Smooth muscle cell of the brain vasculature (primary cell): Measurements from ENCODE around the gene RIT2.

Source experiments
- DNase-seq: peaks from one replicate; pipeline ENCODE4 v3.0.0-alpha.2; 2012; ENCODE audit warnings: low read depth, low spot score

RIT2 gene

DNA sequence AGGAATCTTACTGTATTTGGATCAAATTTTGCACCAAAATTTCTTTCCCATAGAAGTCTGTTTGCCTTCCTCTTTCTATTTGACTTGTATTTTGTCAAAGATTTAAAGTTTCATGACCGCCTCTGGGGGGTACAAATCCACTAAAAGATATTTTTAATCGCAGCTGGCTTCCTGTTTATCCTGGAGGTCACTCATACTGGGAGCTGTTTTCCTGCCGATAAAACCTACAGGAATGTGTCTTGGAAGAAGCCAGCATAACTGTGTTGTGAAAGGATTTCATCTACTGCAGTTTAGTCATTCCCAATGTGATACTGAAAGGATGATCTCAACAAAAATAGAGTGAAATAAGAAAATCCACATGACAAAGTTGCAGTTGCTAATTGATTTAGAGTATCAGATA, 184.0 kb downstream of the RIT2 start:
- peak; percentile 35 for DNase-seq

DNA sequence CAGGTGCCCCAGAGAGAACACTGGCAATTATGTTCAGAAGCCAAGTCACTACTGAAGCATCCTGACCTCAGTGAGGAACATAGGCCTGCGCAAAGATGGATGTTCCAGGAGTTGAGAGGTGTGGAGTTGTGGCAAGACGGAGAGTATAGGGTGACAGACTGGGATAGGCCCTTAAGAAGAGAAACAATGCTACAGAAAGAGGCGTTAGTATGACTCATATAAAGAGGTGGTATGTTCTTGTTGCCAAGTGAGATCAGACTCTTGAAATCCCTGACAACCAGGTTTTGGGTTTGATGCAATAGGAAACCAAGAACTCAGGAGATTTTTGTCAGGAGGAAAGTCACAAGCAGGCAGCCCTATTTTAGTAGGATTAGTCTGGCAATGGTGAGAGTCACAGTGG, 185.6 kb downstream of the RIT2 start:
- no peak for DNase-seq

DNA sequence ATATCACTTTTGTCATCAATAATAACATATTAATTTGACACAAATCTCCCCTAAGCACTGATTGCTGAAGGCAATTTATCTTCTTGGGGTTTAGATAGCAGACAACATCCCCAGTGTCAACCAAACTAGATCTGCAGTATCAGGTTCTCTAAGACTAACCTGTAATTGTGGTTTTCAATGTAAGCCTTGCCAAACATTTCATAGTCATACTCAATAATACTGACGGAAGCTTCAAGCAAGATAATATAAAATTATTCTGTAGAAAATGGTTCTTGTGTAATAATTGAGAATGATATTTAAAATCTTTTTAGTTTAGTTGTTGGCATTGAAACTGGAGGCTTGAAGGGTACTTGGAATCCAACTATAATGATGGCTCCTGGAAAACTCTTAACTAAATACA, 186.3 kb downstream of the RIT2 start:
- DNase-seq: no peak

DNA sequence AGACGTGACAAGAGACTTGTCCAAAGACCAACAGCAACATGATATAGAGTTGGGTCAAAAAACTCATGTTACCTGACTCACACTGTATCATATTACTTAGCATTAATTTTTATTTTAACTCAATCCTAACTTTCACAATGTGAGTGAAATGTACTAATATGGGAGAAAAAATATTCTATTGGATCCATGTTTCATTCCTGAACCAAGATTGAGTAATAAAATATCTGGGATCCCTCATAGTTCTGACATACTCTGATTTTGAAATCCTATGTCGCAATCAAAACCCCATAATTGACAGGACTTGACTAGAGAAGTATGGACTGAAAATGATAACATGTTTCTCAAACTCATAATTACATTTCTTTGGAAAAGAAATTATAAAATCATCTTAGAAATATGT, 190.4 kb downstream of the RIT2 start:
- DNase-seq: no peak

DNA sequence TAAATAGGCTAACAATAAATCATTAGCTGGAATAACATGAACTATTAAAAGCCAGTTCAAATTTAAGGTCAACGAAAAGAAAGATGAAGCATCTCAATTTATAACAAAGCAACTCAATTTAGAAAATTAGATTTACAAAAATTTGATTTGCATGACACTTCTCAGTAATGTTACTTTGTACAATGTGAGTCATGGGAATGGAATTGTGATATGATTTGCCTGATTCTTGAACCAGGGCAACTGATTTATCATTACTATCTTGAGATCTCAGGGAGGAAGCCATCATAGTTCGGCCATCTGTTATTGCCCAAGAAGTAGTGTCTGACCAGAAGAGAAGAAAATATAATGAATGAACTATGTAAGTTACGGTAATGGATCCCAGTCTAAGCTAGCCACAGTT, 193.1 kb downstream of the RIT2 start:
- DNase-seq: no peak

DNA sequence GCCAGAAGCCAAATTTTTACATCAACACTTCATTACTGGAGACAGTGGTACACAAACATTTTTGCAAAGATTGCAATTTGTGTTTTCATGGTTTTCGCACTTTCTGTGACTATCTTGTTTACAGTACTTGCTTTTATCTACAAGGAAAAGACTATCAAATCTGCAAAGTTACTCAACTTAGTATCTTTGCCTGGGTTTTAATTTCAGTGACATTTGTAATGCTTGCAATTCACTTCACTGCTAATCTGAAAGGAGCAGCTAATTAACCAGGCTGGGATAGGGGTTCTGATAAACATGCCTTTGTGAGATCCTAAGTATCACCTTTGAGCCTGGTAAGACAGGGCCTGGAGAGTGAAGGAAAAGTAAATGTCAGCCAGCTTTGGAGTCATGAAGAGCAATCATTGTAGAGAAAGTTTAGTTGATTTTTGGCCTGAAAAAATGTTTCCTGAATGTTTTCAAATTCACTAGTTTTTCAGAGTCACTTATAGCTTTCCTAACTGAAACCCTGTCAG, 194.2 kb downstream of the RIT2 start:
- DNase-seq: no peak

DNA sequence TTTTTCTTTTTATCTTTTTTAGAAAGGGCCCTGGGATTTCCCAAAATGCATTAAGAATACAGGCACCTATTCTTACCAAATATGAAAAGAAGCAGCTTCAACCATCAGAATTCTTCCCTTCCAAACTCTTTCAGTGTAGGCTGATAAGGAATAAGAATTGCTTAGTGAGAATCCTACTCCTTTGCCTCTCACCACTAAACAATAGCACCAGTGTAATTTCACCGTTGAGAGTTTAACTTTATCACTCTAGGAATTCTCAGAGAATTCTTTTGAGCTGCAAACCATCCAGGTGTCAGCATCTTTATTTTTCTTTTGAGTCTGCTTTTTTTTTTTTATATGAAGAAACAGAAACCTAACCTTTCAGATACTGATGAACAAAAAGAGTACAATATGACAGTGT, 194.9 kb downstream of the RIT2 start:
- no peak for DNase-seq

DNA sequence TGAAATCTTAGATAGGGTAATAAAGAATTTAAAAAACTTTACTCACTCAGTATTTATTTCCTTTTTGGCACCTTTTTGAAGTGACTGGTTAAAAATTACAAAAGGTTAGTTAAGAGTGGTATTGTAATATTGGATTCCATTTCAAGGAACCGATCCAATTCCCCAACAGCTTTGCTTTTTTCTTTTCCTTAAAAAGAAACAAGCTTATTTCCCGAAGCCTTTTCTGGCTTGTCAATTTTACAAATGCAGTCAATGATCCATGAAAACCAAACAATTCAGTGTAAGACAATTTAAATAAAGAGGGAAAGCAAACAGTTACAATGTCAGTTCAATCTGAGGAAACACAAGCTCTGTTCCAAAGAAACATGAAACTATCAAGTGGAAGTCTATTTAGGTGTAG, 200.2 kb downstream of the RIT2 start:
- no peak for DNase-seq

DNA sequence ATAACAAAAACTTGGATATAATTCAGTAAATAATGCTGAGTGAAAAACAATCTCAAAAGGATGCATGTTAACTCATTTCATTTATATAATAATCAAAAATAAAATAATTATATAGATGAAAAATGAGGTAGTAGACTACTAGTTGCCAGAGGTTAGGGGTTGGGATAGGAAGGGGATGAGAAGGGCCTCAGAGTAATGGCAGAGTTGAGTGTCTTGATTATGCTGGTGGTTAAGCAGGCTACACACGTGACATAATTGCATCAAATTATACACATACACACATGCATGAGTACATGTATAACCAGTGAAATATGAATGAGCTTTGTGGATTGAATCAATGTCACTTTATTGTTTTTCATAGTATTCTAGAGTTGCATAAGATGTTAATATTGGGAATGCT, 201.0 kb downstream of the RIT2 start:
- DNase-seq: no peak

DNA sequence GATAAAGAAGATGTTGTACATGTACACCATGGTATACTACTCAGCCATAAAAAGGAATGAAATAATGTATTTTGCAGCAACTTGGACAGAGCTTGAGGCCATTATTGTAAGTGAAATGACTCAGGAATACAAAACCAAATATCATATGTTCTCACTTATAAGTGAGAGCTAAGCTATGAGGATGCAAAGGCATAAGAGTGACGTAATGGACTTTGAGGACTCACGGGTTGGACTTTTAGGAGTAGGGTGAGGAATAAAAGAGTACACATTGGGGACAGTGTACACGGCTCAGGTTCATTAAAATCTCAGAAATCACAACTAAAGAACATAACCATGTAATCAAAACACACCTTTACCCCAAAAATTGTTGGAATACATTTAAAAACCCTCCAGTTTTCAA, 206.4 kb downstream of the RIT2 start:
- no peak for DNase-seq

DNA sequence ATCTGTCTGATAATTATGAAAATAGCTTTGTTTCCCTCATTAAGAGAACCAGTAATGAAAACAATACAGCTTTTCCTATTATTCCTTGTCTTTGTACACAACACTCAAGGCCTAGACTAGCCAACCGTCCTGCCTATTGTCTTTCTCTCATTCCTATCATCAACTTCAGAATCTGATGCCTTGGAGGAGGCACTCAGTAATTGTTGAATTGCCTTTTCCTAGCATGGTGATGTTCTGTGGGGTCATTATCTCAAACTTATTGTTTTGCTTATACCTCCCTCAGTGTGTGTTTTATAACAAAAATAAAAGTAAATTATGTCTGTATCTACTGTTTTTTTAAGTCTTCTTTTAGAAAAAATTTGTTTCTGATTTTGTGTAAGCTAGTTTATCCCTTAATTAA, 208.7 kb downstream of the RIT2 start:
- no peak for DNase-seq

DNA sequence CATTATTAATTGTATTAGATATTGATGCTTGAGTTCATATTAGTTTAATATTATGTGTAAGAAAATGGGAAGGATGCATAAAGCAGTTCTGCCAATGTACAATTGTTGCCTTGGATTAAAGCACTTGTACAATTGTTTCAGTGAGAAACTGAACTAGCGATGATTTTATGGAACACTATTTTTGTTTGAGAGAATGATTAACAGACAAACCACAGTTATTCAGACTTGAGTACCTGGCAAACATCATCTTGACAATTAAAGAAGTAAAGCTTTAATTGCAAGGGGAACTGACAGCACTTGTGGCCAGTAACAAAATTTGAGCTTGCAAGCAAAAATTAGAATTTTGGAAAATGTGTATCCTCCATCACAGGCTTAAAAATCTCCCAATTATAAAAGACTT, 214.3 kb downstream of the RIT2 start:
- no peak for DNase-seq

DNA sequence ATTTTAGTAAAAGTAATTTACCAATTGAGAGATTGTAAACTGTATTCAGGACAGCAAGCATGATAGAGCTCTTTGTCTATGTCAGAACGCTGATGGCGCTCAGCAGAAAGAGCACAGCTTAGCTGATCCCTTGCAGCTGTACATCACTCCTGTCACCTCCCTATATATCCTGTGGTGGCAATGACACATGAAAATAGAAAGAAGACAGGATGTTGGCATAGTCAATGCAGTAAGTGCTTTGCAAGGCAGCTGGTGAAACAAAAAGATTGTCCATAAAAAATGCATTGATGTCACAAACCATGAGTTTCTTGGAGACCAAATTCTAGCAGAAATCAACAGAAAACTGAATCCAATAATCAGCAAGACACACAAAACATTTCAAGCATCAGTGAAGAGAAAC, 221.5 kb downstream of the RIT2 start:
- DNase-seq: no peak

DNA sequence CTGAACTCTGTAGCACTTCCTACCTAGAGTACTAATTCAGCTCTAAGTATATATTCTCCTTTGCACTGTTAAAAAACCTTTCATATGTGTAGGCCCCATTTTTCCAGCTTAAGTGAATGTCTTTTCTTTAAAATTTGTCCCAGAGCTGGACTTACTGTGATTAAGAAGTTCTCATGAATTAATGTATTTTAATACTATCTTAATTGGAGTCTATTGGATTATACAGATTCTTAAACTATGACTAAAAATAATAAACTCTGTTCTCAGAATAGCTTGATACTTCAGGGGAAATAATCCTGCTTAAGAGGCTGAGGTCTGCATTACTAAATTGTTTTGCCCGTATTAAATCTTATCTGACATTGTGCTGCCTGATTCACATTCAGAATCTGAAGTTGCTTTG, 223.3 kb downstream of the RIT2 start:
- DNase-seq: no peak

DNA sequence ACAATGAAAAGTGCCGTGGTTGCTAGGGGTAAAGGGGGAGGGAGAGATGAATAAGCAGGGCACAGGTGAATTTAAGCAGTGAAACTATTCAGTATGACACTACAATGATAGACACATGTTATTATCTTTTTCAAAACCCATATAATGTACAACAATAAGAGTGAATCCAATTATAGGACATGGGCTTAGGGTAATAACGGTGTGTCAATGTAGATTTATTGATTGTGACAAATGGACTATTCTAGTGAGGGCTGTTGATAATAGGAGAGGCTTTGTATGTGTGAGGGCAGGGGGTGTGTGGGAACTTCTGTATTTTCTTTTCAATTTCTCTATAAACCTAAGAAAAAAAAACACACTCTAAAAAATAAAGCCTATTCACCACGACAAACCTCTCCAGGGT, 223.8 kb downstream of the RIT2 start:
- no peak for DNase-seq

DNA sequence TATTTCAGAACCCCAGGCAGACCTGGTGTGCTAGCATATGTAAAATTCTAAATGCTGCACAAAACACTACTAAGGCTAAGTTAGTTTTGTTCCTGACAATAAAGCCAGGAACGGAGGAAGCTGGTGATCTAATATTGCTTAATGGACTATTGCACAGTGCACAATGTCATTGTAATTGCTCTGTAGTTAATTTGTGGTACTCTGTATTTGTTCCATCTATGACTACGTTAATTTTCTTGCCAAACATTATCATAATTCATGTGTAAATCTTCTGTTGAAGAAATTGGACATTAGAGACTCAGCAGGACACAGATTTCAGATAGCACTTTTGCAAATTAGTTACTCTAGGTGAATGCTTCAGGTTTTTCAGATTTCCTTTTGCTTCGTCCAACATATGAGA, 232.3 kb downstream of the RIT2 start:
- DNase-seq: no peak

DNA sequence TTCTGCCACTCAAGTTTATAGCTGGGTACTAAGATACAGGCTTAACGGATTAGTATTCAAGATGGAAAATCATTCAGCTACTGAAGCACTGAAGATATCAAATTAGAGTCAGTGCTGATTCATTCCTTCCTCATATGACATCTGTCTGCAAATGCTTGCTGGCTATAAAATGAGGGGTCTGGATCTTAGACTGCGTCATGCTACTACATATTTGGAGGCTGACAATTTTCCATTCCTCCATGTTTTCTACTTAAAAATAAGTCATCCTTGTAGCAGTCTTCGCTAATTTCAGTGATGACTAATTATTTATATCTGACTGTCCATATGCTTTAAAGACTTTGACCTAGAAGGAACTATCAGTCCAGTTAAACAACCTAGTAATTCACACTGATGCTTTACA, 233.4 kb downstream of the RIT2 start:
- DNase-seq: no peak

DNA sequence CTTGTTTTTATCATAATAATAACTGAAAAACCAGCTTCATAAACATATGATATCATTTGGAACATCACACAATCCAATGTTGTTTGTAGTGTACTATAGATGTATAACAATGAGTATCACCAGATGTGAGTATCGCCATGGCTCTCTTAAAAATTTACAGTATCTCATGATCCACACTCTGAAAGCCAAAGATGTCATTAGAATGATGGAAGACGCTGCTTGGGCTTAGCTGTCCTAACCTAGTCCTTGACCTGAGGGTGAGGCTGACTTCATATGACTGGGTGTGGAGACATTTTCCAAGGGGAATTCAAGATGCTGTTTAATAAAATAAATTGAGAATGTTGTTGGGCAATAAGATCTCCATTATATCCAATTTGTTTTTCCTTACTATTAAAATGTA, 242.6 kb downstream of the RIT2 start:
- DNase-seq: no peak

DNA sequence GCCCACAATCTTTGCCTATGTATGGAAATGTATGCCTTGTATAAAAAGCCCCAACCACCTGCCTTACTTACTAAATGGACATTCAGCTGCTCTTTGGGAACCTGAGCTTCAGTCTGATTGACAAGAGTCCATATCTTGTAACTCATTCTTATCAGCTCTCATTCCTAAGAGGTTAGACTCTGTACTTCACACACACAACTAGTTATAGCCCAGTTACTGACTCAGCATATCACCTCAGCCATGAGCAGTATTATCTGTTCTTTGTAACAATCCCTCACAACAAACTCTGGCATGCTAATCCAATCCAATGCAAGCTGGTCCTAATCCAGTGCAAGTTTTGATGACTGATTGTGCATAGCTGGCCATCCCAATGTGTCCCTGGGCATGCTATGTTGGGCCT, 250.6 kb downstream of the RIT2 start:
- DNase-seq: no peak

DNA sequence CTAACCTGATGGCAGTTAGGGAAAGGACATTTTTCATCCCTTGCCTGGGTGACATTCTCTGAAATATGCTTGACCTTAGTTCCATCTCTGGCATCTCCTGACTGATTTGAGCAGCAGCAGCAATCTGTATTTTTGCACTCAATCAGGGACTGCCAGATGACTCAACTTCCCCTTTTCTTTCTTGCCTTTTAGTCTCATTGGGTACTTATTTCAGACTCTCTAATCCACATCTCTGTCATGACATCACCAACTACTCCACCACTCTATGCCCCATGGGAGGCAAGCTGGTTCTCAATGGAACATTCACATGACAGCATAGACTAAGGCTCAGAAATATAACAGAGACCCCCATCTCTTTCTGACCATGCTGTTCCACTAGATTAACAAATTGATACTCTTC, 254.2 kb downstream of the RIT2 start:
- DNase-seq: no peak

DNA sequence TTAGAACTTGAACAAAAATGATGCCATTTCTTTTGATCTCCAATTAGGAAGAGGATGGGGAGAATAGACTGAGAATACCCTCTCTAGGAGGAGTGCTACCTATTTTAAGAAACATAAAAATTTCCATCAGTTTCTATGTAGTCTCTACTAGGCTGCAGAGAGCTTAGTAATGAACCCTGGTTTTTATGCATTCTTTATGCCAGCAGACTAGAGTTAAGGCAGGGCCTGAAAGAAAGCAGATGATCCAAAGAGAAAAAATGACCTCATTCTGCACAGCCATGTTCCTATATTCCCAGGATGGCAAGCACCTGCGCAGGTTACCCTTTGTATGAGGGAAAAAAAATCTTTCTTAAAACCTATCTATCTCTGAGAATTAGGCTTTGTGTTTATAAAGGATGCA, 254.9 kb downstream of the RIT2 start:
- no peak for DNase-seq

DNA sequence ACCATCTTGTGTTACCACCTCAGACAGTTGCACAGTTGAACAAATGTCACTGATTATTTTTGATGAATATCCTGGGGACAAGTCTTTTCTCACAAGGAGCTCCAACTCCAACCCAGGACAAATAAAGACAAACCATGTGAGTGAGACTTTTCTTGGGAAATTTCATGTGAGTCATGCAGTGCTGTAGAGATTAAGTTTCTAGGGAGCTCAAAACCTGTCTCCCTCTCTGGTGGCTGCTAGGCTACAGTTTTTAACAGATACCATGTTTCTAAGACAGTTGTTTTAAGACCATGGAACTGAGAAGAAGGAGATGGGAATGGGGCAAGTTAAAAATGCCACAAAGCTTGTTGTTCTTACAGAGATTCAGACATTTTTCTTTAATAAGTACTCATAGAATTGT, 255.5 kb downstream of the RIT2 start:
- DNase-seq: no peak

DNA sequence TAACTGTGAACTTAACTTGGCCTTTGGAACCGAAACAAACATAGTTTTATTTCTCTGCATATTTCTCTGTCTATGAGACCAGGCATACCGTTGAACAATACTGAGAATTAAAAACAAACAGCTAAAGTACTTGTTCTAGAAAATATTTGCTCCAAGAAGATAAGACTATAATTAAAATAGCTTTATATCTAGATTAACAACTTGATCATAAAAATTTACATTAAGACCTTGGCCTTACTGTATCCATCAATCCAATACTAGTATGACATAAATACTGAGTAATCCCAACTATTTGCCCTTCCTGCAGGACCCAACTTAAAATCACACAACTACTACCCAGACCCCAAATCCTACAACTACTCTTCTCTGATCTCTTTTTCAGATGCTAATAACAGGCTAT, 260.9 kb downstream of the RIT2 start:
- no peak for DNase-seq

DNA sequence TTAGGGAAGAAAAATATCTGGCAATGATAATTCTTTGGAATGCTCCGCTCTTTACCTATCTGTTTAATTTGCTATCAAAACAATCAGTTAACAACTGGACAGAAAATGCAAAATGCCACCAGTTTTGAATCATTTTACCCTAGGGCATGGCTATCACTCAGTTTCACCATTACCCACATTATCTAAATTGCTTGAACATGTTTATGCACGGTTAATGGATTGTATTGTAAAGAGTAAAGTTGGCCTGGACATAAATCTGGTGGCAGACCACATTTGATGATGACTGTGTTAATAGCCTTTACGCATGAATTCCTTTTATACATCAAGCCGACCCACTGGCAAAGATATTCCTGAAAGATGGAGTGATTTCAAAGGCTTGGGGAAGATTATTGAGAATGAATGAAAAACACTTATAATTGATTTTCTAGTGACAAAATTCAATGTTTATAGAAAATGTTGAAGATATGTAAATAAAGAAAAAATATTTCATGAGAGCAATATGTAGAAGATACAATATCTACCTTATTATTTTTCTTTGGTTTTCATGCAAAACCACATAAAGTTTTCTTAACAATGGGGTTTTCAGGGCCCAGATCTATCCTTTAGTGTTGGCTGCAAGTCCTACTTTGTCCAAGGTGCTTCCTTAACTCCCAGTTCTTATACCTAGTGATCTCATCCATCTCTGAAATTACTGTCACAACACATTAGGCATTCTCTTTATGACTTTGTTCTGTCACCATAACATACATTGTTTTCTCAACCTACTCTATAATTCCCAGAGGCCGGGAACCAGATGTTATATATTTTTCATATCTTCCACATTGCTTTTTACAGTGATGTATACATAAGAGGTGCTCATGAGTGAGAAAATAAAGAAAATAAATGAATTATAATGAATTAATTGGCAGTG, 265.1 kb downstream of the RIT2 start:
- no peak for DNase-seq
